ENCODE data around the gene THUMPD2.

Gene THUMPD2

DNA sequence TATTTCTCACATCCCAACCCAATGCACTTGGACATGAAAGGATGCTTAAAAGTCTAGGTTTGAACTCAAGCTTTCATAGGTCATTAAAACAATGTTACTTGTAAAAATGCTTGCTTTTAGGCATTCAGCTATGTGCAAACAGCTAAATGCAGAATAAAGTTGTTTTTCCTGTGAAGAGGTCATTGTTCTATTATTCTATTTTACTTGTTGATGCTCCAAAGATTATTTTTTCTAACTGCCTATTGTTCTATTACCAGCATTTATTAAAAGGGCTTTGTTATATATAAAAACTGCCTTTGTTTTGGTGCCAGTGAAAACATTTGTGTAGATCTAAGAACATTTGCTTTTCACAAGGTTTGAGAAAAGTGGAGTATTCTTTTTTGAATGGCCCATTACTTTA is 64.0 kb downstream of the THUMPD2 start:
- no peak for DNase-seq

- DNase-seq: no peak
These were observed 66.1 kb downstream of the THUMPD2 start for GRCh38 chr2:39712953-39713352.

GRCh38 chr2:39710807-39711206 is 68.3 kb downstream of the THUMPD2 start:
- no peak for DNase-seq

DNA sequence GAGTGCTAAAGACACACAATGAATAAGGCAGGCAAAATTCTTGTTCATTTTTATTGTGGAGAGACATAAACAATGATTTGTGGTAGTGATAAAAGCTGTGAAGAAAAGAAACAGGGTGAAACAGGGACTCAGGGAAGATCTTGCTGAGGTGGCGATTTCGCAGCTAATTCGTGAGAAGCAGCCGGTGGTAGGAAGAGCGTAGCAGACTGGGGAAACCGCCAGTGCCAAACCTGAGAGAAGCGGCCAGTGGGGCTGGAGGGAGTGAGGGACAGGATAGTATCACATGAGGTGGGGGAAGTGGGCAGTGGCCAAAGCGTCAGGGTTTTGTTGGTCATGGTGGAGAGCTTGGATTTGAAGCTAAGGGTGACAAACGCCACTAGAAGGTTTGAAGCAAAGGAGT is 71.1 kb downstream of the THUMPD2 start:
- DNase-seq: no peak

DNA sequence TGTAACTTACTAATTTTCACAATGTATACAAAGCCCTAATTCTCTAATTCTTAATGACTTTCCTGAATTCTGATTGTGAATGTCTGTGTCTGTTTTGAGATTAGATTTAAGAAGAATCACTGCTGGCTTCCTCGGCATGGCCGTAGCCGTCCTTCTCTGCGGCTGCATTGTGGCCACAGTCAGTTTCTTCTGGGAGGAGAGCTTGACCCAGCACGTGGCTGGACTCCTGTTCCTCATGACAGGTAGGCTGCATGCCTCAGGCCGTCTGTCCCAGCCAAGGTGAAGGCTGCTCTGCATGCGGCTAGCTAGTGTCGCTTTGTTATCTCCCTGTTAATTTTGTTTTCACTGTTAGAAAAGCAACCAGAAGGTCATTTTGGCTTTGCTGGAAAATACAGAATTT is 72.1 kb downstream of the THUMPD2 start:
- no peak for DNase-seq

DNA sequence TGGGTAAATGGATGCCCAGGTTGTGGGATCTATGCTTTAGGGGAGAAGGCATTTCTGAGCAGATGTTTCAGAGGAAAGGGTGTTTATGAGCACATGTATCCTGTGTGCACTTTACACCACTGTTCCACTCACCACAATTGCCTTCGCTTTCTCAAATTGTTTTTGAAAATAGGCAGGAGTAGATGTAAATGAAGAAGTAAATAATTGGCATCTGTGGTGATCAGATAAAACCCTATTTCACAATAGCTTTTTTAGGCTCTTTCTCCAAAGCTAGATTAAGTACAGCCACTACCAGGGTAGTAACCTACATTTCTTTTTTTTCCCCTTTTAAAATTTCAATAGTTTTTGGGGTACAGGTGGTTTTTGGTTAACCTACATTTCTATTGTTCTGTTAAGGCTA is 72.7 kb downstream of the THUMPD2 start:
- DNase-seq: no peak

- DNase-seq: no peak
These were observed 73.4 kb downstream of the THUMPD2 start for GRCh38 chr2:39705638-39706037.

DNA sequence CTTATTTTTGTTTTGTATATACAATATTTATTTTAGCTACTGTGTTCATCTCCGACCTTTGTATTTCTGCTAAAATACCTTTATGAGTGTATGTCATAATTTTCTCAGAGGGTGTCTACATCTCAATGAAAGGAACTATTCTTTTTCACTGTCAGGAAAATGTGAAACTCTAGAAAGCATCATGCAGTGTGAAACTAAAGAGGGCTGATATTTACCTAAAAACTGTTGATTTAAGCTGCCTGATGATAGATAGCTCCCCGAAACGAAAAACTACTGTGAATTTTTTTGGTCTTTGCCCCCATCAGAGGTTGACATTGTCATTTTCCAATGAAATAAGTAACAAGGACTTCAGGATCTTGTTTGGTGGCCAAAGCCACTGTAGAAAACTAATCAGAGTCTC is 74.5 kb downstream of the THUMPD2 start:
- peak; percentile 86 for DNase-seq

GRCh38 chr2:39703181-39703872 is 75.7 kb downstream of the THUMPD2 start:
- DNase-seq: no peak

DNA sequence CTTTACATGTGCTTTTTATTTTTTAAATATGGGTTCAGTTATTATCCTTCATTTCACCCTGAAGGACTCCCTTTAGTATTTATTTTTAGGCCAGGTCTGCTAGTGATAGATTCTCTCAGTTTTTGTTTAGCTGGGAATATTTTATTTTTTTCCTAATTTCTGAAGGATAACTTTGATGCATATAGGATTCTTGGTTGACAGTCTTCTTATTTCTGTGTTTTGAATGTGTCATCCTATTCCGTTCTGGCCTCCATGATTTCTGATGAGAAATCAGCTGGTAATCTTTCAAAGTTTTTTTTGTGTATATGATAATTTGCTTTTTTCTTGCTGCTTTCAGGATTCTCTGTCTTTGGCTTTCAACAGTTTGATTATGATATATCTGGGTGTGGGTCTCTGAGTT is 77.9 kb downstream of the THUMPD2 start:
- no peak for DNase-seq

- DNase-seq: no peak
These were observed 81.6 kb downstream of the THUMPD2 start for GRCh38 chr2:39697454-39697853.

DNA sequence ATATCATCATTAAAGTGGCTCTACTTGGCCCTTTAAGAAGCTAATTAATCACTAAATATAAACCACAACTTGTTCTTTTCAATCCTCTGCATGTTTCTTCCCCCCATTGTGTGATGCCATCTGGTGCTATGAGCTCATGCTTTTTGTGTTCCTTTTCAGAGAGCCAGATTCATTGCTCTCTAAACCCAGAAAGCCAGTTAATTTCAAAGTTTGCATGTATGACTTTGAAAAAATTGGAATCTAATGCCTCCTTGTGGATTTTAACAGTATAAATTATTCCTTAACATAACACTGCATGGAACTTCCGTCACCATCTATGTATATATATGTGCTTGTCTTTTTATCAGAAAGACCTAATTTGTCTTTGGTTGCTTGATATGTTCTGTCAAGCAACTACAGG is 82.2 kb downstream of the THUMPD2 start:
- DNase-seq: peak; percentile 24

DNA sequence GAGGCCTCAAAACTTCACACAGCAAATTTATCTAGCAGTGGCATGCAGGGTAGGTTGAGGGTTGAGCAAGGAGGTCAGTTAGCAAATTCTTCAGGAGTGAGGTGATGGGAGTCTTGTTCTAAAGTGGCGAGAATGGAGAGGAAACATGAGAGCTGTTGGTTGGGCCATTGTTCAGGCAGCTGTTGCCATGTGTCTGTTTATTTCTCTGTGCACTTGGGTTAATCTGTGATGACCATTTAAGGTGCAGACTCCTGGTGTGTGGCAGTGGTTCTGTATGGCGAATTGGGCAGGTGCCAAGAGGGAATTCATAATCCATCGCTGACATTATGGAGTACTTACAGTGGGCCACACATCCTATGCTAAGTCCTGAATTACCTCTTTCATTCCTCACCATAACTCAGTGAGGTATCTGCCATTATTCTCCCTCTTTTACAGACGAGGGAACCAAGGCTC is 82.9 kb downstream of the THUMPD2 start:
- peak; percentile 41 for DNase-seq

GRCh38 chr2:39693245-39693644 is 85.8 kb downstream of the THUMPD2 start:
- DNase-seq: no peak

- DNase-seq: no peak
These were observed 89.2 kb downstream of the THUMPD2 start for GRCh38 chr2:39689876-39690275.

- no peak for DNase-seq
These were observed 89.7 kb downstream of the THUMPD2 start for GRCh38 chr2:39689272-39689841.

DNA sequence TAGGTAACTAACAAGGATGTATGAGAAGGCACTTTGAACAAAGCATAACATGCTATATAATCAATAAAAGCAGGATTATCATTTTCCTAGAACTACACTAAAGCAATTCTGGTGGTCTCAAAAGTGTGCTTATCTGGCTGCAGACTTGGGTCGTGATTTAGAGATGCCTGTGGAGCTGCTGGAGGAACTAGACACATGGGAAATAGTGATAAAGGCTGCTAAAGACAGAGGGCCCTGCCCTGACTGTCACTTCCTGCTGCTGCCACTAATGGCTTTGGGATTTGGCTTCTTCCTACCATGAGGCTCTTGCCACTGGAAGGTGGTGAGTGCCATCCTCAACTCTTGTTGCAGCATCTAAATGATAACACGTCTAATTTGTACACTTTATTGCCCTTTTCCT is 90.9 kb downstream of the THUMPD2 start:
- DNase-seq: no peak

GRCh38 chr2:39686456-39686855 is 92.6 kb downstream of the THUMPD2 start:
- DNase-seq: no peak
